Islet precursor cell (in vitro differentiated cells): ENCODE measurements around the gene HID1.
"Not testable (repeated sequence)": the region's sequence is repeated elsewhere in the genome, so short reads cannot be mapped to it uniquely, and the experiment has no call there.

ENCODE experiments used
- DNase-seq: peaks from one replicate; pipeline ENCODE4 v3.0.0-alpha.2; 2018

Gene HID1, protein sequence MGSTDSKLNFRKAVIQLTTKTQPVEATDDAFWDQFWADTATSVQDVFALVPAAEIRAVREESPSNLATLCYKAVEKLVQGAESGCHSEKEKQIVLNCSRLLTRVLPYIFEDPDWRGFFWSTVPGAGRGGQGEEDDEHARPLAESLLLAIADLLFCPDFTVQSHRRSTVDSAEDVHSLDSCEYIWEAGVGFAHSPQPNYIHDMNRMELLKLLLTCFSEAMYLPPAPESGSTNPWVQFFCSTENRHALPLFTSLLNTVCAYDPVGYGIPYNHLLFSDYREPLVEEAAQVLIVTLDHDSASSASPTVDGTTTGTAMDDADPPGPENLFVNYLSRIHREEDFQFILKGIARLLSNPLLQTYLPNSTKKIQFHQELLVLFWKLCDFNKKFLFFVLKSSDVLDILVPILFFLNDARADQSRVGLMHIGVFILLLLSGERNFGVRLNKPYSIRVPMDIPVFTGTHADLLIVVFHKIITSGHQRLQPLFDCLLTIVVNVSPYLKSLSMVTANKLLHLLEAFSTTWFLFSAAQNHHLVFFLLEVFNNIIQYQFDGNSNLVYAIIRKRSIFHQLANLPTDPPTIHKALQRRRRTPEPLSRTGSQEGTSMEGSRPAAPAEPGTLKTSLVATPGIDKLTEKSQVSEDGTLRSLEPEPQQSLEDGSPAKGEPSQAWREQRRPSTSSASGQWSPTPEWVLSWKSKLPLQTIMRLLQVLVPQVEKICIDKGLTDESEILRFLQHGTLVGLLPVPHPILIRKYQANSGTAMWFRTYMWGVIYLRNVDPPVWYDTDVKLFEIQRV

DNA sequence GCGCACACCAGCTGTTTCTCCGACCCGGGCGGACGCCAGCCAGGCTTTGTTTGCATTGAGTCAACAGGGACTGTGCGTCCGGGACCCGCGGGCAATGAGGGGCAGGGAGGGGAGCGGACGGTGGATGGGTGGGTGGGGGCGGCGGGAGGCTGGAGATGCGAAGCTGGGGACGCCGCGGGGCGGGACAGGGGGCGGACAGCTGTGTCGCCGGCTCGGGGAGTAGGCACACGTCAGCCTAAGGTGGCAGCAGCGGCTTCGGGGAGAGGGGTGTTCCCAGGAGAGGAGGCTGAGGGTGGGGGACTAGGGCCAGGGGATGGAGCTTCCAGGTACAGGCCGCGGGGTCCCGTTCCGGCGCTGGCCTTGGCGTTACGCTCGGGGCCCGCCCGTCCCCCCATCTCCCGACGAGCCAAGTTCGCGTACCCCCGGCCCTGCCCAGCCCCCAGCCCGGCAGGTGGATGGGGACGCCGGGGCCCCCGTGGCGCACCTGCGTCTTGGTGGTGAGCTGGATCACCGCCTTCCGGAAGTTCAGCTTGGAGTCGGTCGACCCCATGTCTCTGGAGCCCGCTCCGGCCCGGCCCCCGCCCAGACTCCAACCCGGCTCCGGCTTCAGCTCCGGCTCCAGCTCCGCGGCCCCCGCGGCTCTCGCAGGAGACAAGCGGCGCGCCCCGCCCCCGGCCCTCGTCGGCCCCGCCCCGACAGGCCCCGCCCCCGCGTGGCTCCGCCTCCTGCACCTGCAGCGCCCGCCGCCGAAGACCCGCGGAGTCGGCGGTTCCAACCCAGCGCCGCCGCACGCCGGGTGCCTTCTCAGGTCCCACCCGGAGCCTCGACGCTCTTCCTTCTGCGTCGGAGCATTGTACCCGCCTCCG is at the start of gene HID1:
Gene HID1 (minus strand): TSS at position 653 of the 866 bp plus-strand sequence. CDS start 103 bp downstream, at position 550.
- DNase-seq: peak; percentile 92

DNA sequence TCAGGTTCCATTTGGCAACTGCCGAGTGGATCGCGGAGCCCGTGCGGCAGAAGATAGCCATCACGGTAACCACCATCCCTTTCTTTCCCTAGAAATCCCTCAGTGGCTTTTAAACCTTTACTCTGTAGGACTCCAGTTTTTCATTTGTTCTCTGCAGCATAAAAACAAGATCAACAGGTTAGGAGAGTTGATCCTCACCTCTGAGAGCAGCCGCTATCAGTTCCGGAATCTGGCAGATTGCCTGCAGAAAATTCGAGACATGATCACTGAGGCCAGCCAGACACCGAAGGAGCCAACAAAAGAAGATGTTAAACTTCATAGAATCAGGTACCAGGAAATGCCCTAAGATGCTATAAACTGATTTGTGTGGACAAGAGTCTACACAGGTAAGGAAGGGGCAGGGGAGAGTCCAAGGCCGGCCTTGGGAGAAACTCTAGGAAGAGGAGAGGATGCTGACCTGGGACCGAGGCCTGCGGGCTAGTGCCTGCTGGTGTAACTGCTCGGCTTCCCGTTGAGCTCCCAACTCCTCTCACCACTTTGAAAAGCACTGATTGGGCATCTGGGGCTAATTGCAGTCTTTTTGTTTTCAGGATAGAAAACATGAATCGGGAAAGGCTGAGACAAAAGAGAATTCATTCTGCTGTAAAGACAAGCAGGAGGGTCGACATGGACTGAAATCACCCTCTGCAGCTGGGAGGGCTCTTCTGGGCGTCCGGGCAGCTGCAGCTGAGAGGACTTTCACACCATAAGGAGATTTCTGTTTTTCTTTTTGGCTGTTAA is 48.0 kb upstream of the HID1 start:
- DNase-seq: no peak

DNA sequence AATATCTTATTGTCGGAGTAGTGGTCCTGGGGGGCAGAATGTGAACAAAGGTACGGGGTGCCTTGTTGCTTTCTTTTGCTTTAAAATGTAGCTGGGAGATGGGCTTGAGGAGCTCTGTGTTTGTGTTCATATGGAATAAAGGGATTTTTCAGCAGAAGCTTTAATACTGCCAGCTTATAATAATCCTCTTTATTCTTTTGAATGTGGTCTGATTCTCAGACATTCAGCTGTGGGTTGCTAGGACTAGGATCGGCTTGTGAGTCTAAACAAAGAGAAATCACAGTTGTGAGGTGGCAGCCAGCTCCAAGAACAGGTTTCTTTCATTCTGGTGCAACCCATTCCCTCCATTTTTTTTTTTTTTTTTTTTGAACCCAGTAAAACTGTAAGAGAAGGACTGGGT is 47.2 kb upstream of the HID1 start:
- DNase-seq: no peak

DNA sequence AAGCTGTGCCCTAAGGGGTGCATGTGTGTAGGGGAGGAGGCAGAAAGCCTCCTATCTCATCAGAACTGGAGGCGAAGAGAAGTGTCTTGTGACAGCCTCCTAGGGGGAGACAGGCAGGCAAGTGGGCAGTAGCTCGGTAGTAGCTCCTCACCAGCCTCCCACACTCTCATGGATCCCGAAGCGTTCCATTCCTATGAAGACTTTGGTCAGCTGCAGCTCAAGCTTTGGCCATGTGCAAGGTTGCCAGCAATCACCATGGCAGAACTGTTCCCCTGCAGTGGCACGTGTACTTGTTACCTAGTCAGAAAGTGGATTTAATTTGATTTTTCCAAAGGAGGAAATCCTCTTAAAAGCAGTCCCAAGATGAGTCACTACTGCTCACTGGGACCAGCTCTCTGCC is 46.6 kb upstream of the HID1 start:
- DNase-seq: no peak

DNA sequence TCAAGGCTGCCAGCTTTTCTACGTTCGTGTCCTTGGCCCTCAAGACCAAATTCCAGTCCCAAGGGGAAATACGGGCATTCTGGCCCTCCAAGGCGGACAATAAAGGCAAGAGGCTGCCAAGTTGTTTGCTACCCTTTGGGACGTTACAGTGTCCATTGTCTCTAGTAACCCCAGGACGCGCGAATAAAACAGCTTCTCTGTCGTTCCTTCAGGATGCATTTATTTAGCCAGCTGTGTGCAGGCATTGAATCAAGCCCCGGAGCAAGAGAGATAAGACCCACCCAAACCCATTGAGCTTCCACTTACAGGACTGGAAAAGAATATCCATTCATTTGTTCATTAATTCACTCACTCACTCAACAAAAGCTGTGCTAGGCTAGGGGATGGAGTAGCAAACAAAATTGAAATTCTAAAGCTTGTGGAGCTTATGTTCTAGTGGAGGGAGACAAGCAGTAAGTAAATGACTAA is 40.6 kb upstream of the HID1 start:
- no peak for DNase-seq

DNA sequence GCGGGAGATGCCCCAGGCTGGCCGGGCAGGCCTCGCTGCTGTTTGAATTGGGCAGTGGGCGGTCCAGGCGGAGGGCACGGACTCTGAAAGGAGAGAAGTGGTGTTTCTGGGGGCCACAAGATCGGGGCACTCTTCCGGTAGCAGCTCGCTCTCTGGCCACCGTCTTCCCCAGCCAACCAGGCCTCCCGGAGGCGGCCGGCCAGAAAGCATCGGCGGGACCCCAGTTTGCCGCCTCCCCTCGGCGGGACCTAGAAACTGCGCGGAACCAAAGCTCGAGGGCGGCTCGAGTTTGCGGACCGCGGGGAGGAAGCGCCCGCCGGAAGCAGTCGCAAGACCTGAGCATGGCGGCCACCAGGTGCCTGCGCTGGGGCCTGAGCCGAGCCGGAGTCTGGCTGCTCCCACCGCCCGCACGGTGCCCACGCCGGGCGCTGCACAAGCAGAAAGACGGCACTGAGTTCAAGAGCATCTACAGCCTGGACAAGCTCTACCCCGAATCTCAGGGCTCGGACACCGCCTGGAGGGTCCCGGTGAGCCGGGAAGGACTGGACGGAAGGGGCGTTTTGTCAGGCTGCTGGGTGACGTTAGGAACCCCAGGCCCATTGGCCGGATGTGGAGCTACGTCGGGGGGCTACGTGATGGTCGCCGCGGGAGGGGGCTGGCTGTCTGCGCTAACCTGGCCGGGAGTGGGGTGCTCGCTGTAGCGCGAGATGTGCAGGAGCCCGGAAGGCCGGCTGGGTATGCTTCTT is 40.0 kb upstream of the HID1 start, which contains the start of gene MRPL58:
Gene MRPL58 (plus strand): TSS at position 325 of the 746 bp plus-strand sequence. CDS start 17 bp downstream, at position 342.
- peak; percentile 95 for DNase-seq

DNA sequence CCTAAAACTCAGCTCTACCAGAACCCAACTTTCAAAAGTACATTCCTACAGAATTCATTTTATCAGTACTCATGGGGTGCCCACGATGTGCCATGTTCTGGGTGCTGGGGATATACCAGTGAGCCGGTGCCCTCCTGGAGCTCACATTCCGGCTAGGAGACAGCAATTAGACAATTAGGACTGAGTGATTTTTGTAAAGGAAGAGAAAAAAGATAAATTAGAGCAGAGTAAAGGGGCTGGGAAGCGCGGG is 39.5 kb upstream of the HID1 start:
- no peak for DNase-seq

DNA sequence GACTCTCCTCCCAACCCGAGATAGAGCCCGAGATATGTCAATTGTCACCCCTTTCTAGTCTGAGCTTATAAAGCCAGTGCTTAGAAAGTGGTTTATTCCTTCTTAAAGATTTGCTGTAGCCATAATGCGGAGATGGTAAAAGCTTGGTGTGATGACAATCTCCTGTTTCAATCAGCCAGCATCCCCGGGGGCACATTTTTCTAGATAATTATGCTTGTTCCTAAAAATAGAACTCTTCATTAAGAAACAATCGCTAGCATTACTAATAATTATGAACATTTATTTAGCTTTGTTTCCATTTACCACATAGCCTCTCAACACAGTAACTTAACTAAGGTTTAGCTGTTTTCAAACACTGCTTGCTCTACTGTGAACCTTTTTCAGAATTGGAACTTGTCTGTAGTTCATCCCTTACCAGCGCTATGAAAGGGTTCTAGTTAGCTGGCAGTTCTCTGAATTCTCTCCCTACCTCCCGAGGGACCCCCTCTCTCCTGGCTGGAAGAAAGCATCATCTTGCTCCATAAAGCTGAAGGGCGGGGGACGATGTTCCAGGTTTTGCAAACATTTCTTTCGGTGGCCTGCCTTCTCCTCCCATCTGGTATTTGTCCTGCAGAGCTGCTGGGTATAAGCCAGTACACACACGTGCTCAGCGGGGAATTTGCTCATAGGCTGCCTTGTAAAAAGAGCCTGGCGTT is 39.0 kb upstream of the HID1 start:
- no peak for DNase-seq

DNA sequence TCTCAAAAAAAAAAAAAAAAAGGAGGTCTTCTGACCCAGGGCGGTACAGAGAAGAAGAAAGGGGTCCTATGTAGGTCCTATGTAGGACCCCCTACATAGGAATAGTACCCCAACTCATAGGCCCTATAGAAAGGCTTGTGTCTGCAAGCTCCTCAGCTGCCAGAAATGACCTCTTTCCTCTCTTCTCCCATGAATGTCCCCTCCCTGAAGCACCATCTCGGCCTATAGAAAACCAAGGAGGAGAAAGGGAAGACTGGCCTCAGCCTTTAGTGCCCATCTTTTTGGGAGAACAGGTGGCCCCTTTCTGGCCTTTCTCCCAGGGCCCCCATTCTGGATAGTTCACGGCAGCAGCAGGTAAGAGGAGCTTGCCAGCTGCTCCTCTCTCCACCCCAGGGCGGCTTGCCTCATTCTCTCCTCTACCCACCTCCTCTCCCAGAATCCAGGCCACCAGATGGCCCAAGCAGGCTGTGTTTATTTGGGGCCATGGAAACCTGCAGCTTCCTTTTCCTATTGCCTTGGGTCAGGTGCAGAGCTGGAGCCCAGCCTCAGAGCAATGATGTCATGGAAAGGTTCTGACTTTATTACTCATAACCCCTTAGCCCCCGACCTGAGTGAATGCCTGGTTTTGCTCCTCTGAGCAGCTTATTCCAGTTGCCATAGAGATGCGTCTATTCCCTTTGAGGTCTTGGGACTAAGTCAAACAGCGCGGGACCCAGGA is 38.3 kb upstream of the HID1 start:
- peak; percentile 90 for DNase-seq

DNA sequence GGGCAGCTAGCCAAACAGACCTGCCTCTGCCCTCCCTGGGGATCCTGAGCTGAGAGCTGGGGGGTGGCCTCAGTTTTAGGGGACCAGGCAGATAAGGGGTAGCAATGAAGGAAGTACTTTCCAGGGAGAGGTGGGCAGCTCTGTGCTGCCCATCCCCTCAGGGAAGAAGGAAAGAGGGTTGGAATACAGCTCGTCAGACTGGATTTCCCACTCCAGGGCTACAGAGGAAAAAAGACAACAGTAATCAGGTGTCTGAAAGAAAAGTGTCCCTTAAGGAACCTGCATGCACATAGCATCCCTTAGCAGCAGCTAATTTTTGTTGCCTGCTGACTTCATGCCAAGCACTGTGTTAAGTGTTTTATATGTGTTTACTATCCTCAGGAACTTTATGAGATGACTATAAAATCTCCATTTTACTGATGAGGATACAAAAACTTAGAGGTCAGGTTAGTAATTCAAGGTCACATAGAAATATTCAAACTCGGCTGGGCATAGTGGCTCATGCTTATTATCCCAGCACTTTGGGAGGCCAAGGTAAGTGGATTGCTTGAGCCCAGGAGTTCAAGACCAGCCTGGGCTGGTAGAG is 36.7 kb upstream of the HID1 start:
- peak; percentile 77 for DNase-seq

DNA sequence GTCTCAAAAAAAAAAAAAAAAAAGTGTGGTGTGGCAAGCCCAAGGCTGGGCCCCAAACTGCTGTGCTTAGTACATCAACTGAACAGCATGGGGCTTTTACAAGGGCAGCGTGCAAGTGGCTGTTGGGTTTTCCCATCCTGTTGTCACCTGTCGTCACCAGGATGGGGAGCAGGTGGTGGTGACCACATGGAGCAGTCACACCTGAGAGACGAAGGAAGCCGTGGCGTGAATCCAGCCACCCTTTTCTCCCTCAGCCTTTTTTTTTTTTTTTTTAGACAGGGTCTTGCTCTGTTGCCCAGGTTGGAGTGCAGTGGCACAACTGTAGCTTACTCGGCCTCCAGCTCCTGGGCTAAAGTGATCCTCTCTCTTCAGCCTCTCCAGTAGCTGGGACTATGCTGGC is 35.8 kb upstream of the HID1 start:
- no peak for DNase-seq

DNA sequence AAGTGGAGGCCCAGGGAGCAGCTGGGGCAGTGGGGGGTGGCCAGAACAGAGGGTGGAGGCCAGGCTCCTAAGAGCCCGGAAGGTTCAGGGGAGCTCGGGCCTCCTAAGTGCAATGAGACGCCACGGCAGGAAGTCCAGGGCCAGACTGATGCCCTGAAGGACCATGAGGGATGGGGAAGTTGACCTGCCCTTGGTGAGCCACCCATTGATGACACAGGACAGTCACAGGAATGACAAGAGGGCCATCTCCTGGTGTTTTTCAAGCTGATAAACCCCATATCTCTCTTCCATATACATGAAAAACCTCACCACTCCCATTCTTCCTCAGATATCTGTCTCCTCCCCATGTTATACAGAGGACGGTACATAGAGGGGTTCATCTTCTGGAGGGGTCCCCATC is 34.1 kb upstream of the HID1 start:
- no peak for DNase-seq

DNA sequence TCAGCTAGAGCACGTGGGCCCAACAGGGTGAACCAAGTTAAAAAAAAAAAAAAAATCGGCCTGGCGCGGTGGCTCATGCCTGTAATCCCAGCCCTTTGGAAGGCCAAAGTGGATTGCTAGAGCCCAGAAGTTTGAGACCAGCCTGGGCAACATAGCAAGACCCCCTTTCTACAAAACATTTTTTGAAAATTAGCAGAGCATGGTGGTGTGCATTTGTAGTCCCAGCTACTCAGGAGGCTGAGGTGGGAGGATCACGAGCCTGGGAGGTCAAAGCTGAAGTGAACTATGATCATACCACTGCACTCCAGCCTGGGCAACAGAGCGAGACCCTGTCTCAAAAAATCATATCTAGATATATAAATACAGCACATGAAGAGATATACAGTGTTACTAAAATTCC is 33.5 kb upstream of the HID1 start:
- not testable (repeated sequence) for DNase-seq

DNA sequence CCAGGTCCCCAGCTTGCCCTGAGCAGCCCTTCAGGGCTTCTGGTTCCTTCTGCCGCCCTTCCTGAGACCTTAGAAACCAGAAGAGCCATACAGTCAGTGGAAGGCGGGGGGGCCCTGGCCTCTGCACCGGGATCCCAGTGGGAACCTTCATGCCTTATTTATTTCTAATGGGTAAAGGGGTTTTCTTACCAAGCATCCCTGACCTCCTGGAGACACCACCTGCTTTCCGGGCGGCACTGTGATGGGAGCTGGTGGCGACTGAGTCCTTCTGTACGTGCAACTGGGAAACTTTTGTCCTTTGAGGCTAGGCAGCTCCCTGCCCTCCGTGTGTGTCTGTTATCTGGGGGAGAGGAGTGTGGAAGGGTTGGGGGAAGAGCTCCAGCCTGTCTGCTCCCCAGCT is 32.7 kb upstream of the HID1 start:
- DNase-seq: no peak

DNA sequence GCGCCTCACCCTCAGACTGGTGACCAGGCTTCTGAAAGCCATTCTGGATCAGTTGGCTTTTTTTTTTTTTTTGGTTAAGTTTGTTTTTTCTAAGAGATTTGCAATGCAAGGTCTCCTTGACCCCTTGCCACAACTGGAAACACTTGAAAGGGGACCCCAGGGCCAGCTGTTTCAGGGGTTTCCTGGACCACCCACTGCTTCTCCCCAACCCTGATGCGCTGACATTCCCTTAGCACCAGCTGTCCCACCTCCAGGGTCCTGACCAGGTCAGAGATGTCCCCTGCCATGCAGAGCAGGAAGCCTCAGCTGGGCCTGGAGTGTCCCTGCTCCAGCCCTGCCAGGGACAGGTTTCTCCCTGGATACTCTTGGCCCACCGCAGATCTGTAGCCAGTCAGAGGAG is 31.8 kb upstream of the HID1 start:
- DNase-seq: no peak

DNA sequence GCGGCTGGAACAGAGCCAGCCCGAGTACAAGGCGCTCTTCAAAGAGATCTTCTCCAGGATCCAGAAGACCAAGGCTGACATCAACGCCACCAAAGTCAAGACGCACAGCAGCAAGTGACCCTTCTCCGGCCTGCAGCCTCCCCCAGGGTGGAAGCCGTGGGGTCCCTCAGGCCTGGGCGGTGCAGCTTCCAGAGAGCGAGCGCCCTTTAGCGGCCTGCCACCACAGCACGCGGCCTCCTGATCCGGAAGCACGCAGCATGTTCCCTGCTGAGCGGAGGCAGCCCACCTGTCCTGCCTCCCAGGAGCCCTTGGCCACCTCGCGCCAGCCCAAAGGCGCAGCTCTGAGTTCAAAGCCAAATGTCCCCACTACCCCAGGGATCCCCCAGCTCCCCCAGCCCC is 31.4 kb upstream of the HID1 start:
- no peak for DNase-seq

DNA sequence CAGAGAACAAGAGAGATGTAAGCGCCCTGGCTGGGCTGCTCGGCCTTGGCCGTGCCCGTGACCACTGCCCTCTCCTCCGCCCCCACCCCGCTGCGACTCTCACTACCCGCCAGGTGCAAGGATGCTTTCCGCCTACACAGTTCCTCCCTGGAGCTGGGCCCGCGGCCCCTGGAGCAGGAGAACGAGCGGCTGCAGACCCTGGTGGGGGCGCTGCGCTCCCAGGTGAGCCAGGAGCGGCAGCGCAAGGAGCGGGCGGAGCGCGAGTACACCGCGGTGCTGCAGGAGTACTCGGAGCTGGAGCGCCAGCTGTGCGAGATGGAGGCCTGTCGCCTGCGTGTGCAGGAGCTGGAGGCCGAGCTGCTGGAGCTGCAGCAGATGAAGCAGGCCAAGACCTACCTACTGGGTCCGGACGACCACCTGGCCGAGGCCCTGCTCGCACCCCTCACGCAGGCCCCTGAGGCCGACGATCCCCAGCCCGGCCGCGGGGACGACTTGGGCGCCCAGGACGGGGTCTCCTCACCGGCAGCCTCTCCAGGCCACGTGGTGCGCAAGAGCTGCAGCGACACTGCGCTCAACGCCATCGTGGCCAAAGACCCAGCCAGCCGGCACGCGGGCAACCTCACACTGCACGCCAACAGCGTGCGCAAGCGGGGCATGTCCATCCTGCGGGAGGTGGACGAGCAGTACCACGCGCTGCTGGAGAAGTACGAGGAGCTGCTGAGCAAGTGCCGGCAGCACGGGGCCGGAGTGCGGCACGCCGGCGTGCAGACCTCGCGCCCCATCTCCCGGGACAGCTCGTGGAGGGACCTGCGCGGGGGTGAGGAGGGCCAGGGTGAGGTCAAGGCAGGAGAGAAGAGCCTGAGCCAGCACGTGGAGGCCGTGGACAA is 30.8 kb upstream of the HID1 start:
- DNase-seq: no peak

DNA sequence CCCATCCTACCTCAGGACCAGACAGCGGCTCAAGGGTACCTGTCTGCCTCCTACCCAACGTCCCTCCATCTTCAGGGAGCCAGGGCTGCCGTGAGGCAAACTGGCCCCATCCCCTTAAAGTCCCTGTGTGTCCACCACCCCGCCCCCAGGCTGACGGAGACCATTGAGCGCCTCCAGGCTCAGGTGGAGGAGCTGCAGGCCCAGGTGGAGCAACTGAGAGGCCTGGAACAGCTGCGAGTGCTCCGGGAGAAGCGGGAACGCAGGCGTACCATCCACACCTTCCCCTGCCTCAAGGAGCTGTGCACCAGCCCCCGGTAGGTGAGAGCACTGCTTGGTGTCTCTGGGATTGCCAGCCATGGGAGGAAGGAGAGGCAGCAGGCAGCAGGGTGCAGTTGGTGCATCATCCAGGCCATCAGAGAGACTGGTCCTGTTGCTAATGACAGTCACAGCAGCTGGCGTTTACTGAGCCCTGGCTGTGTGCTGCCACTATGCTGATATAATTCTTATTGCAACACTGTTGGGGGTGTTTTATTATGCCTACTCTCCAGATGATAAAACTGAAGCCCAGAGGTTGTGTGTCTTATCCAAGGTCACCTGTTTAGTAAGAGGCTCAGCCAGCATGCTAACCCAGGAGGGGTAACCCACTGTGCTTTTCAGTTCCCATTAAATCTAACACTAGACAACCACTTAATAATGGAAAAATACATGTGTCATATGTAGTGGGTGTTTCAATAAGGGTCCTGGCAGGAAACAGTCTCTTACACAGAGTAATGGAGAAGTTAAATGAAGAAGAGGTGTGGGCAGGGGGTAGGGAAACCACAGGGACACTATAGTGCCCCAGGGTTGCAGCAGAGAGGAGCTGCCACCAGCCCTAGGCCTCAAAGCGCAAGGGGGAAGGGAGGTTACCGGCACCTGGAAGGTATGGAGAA is 29.6 kb upstream of the HID1 start:
- no peak for DNase-seq
